Sigmoid colon (tissue), 7 donors: ENCODE data around the gene ZBTB14. TPM values are rescaled to one million over a fixed set of nuclear protein-coding genes. Genes with fewer than 3 reads are reported as not detected.

Source experiments
- DNase-seq: peaks from one replicate; pipeline ENCODE4 v3.0.0-alpha.2; 2019
- H3K27ac ChIP-seq, 4 donors: fragments of 200-600 bp; sonication (generic); one replicate each; pipeline ENCODE4 v1.5.1; 2016 to 2019; ENCODE audit warnings: mild to moderate bottlenecking in 1 of 4
- H3K27me3 ChIP-seq, 3 donors: fragments of 200-600 bp; sonication (generic); one replicate each; pipeline ENCODE4 v1.5.1; 2019; ENCODE audit warnings: mild to moderate bottlenecking in 1 of 3
- H3K36me3 ChIP-seq, 4 donors: fragments of 200-600 bp; sonication (generic); one replicate each; pipeline ENCODE4 v1.5.1; 2016 to 2019
- H3K4me1 ChIP-seq, 4 donors: fragments of 200-600 bp; sonication (generic); one replicate each; pipeline ENCODE4 v1.5.1; 2017 to 2019
- H3K4me3 ChIP-seq, 4 donors: fragments of 200-600 bp; sonication (generic); one replicate each; pipeline ENCODE4 v1.5.1; 2017 to 2019; ENCODE audit warnings: mild to moderate bottlenecking in 2 of 4, moderate library complexity in 1 of 4
- H3K9me3 ChIP-seq, 4 donors: fragments of 200-600 bp in 3 of 4; sonication (generic) in 3 of 4; one replicate each; pipeline versions ENCODE4 v1.5.1 to v1.6.1; 2013 to 2019
- EP300 ChIP-seq, 4 donors: sonication (generic); formaldehyde crosslinking; IDR thresholded peaks; one replicate each; pipeline ENCODE4 v1.6.1; 2017; ENCODE audit warnings: antibody characterized with exemption in 4 of 4
- POLR2A ChIP-seq, 2 donors: fragments of 450-650 bp; IDR thresholded peaks; one replicate each; pipeline ENCODE4 v1.6.1; 2016; ENCODE audit warnings: antibody characterized with exemption in 2 of 2, mild to moderate bottlenecking in 2 of 2, moderate library complexity in 2 of 2
- POLR2AphosphoS5 ChIP-seq, 4 donors: sonication (generic); formaldehyde crosslinking; IDR thresholded peaks; one replicate each; pipeline ENCODE4 v1.6.1; 2017; ENCODE audit warnings: antibody characterized with exemption in 4 of 4
- WGBS, 2 donors: extraction: QIAGEN DNeasy Blood & Tissue Kit; methylation state at CpG; one replicate each; pipeline ENCODE4 v1.1.7; 2013; 5-methylcytosine and 5-hydroxymethylcytosine counted together
- intact Hi-C: fragments of 100-400 bp; cut with DNase I; formaldehyde crosslinking; loops from one replicate; pipeline ENCODE4 v1.15.1; 2023
- polyA plus RNA-seq, 3 donors: library from polyadenylated mRNA; stranded (reverse); fragments of 200-250 nt; gene quantifications; one replicate each; pipeline ENCODE4 v1.2.3, GENCODE V29; 2013
- total RNA-seq, 4 donors: library from RNA; depleted of rRNA; stranded (reverse); fragments of >200 nt; gene quantifications; one replicate each; pipeline ENCODE4 v1.1.0, GENCODE V29; 2016
- TF ChIP-seq, protein P1 (sequence below), 4 experiments: fragments of 450-650 bp in 3 of 4; fragments of 200-600 bp in 1 of 4; IDR thresholded peaks; one replicate each; pipeline ENCODE4 v1.5.1; 2016 to 2019; ENCODE audit warnings: antibody characterized with exemption in 4 of 4, mild to moderate bottlenecking in 3 of 4, moderate library complexity in 2 of 4
- donor health status: healthy with polysubstance abuse.
- donor health status: Bipolar disorder and iron deficiency.
- donor health status: healthy.

The ZBTB14 gene
- total and polyA plus RNA-seq, 7 donors: 5.3 to 16.1 (median 9.9) TPM

DNA sequence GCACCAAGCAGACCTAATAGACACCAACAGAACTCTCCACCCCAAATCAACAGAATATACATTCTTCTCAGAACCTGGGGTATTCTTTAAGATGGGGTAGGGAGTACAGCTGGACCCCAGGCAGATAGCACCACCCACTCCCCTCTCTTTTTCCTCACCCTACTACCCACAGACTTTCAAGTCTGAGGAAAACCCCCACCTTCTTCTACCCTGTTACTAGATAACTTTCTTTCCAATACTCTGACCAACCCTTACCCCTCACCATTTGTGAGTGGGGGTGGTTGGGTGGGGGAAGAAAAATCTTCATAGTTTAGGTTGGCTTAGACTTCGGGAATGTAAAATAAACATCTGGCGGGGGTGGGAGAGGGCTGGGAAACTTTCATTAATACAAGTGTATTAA lies 20.3 kb upstream of the ZBTB14 start:
- Histone ChIP-seq H3K27ac (no peak overlapping the region), H3K4me3 (no peak overlapping the region), H3K36me3 (no peaks in the 10 kb centered on the region), H3K4me1 (no peaks in the 10 kb centered on the region), H3K27me3 (no peaks in the 10 kb centered on the region), H3K9me3 (no peaks in the 10 kb centered on the region)
- DNase-seq: no peak
- TF ChIP-seq, protein P1, sequence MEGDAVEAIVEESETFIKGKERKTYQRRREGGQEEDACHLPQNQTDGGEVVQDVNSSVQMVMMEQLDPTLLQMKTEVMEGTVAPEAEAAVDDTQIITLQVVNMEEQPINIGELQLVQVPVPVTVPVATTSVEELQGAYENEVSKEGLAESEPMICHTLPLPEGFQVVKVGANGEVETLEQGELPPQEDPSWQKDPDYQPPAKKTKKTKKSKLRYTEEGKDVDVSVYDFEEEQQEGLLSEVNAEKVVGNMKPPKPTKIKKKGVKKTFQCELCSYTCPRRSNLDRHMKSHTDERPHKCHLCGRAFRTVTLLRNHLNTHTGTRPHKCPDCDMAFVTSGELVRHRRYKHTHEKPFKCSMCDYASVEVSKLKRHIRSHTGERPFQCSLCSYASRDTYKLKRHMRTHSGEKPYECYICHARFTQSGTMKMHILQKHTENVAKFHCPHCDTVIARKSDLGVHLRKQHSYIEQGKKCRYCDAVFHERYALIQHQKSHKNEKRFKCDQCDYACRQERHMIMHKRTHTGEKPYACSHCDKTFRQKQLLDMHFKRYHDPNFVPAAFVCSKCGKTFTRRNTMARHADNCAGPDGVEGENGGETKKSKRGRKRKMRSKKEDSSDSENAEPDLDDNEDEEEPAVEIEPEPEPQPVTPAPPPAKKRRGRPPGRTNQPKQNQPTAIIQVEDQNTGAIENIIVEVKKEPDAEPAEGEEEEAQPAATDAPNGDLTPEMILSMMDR (IDR thresholded peaks at IDR 0.05): no peak
- TF ChIP-seq POLR2AphosphoS5 (IDR thresholded peaks at IDR 0.05): no peak
- TF ChIP-seq EP300 (IDR thresholded peaks at IDR 0.05): no peak
- TF ChIP-seq POLR2A (IDR thresholded peaks at IDR 0.05): no peak
- 64 to 74% methylated on average over 2 of the region's 2 CpGs for WGBS, 2 donors
- intact Hi-C loops: no loop called here

DNA sequence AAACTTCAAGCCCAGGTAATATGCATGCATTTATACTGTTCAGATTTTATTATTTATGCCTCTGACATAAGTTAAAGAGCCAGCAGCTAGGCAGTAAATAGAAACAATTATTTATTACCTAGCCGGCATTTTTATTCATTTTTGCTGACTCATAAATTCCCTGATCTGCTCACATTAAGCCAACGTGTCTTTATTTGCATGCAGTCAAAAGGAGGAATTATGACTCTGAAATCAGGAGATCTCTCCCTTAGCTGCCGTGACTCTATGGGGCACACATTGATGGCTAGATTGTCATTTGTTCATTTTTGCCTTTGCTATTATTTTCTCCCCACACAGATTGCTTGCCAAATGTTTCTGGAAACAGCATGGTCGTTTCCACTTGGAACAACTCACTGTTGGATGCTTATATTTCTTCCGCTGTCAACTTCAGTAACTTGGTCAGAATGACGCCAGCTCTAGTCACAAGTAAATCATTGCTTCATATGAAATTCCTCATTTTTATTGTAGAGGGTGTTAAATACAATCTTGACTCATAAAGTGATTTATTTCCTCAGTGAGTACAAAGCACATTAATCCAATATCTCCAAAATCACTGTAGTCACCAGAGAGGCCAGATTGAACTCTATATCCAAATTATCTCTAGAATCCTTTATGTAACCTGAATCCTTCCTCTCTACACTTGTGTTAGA lies 15.9 kb upstream of the ZBTB14 start:
- Histone ChIP-seq H3K27ac (no peak overlapping the region), H3K4me3 (no peak overlapping the region), H3K36me3 (no peaks in the 10 kb centered on the region), H3K4me1 (no peaks in the 10 kb centered on the region), H3K27me3 (no peaks in the 10 kb centered on the region), H3K9me3 (no peaks in the 10 kb centered on the region)
- no peak for DNase-seq
- TF ChIP-seq POLR2AphosphoS5 (IDR thresholded peaks at IDR 0.05) (no peak), POLR2A (IDR thresholded peaks at IDR 0.05) (no peak), EP300 (IDR thresholded peaks at IDR 0.05) (no peak)
- TF ChIP-seq, protein P1 (IDR thresholded peaks at IDR 0.05): no peak
- 51 to 56% methylated on average over 6 of the region's 6 CpGs for WGBS, 2 donors
- intact Hi-C loops: no loop called here

DNA sequence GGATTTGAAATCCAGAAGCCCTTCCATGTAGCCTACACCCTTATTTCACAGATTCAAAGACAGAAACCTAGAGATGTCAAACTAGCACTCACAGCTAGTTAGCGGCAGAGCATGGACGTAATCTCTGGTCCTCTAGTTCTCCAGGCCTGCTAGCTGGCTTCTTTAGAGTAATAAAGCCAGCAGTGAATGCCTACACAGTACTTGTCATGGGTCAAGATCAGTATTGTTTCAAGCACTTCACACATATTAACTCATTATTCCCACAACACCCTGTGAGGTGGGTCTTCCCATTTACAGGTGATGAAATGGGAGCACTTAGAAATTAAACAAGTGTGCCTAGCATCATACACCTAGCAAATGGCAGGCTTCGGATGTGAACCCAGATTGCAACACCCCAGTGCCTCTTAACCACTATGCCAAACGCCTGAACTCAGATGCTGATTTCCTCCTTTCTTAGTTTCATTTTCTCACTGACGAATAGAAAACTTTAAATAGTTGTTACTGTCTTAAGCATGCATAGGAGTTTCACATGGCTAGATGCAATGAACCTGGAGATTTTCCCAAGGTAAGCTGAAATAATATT lies 14.5 kb upstream of the ZBTB14 start:
- H3K9me3 ChIP-seq: no peaks in the 10 kb centered on the region
- H3K36me3 ChIP-seq: no peaks in the 10 kb centered on the region
- no peaks in the 10 kb centered on the region for H3K4me1 ChIP-seq
- H3K4me3 ChIP-seq: peak overlapping the region in 1 of 4 donors; percentile 10
- no peak for TF ChIP-seq EP300 (IDR thresholded peaks at IDR 0.05)
- no peak for TF ChIP-seq POLR2AphosphoS5 (IDR thresholded peaks at IDR 0.05)
- TF ChIP-seq, protein P1 (IDR thresholded peaks at IDR 0.05): no peak
- TF ChIP-seq POLR2A (IDR thresholded peaks at IDR 0.05): no peak
- intact Hi-C loops: loop anchor here (10.0 kb wide), 1 partner anchor 75 kb away; no protein-coding TSS in a partner anchor
- no peak for DNase-seq
- H3K27ac ChIP-seq: no peak overlapping the region
- 38 to 42% methylated on average over 5 of the region's 5 CpGs for WGBS, 2 donors
- H3K27me3 ChIP-seq: no peaks in the 10 kb centered on the region

DNA sequence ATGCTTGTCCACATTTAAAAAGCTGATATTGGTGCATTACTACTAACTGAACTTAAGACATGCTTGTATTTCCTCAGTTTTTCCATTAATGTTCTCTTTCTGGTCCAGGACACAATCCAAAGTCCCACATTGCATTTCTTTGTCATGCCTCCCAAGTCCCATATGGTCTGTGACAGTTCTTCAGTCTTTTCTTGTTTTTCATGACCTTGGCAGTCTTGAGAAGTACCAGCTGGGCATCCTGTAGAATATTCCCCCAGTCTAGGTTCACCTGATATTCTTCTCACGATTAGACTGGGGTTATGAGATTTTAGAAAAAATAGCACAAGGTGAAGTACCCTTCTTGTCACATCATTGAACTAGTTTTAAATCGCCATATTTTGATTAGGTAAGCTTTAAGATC lies 10.3 kb upstream of the ZBTB14 start:
- no peak overlapping the region for H3K4me3 ChIP-seq
- H3K9me3 ChIP-seq: no peaks in the 10 kb centered on the region
- no peak overlapping the region for H3K27ac ChIP-seq
- intact Hi-C loops: loop anchor here (10.0 kb wide), 1 partner anchor 79 kb away; no protein-coding TSS in a partner anchor
- H3K27me3 ChIP-seq: no peaks in the 10 kb centered on the region
- DNase-seq: no peak
- TF ChIP-seq, protein P1 (IDR thresholded peaks at IDR 0.05): no peak
- TF ChIP-seq EP300 (IDR thresholded peaks at IDR 0.05) (no peak), POLR2AphosphoS5 (IDR thresholded peaks at IDR 0.05) (no peak), POLR2A (IDR thresholded peaks at IDR 0.05) (no peak)
- no peaks in the 10 kb centered on the region for H3K36me3 ChIP-seq
- WGBS, 2 donors: 85 to 94% methylated on average over 2 of the region's 2 CpGs
- H3K4me1 ChIP-seq: no peaks in the 10 kb centered on the region
